Cardiac muscle cell (in vitro differentiated cells and primary cell): ENCODE data around the gene MACROD2. TPM values are rescaled to one million over a fixed set of nuclear protein-coding genes. Genes with fewer than 3 reads are reported as not detected.

Experiments used
- DNase-seq, 2 donors: peaks; one replicate each; pipeline versions ENCODE4 v3.0.0 to v3.0.0-alpha.2; 2010 to 2017; ENCODE audit warnings: low read depth in 1 of 2, low spot score in 1 of 2
- H3K27ac ChIP-seq: fragments of 200-600 bp; sonication (generic); 2 replicates; pipeline ENCODE4 v1.5.1; 2016
- H3K27me3 ChIP-seq: fragments of 200-600 bp; sonication (generic); 2 replicates; pipeline ENCODE4 v1.6.0; 2016; ENCODE audit warnings: control low read depth
- H3K36me3 ChIP-seq: fragments of 200-600 bp; sonication (generic); 2 replicates; pipeline ENCODE4 v1.5.1; 2016; ENCODE audit warnings: control low read depth
- H3K4me1 ChIP-seq: fragments of 200-600 bp; sonication (generic); 2 replicates; pipeline ENCODE4 v1.8.1; 2017; ENCODE audit warnings: low read depth, mild to moderate bottlenecking, mixed run types
- H3K4me3 ChIP-seq: fragments of 200-600 bp; sonication (generic); 2 replicates; pipeline ENCODE4 v1.5.1; 2016; ENCODE audit warnings: mild to moderate bottlenecking
- H3K9me3 ChIP-seq: fragments of 200-600 bp; sonication (generic); 2 replicates; pipeline ENCODE4 v1.5.1; 2017; ENCODE audit warnings: low read depth, mild to moderate bottlenecking, control low read depth
- CTCF ChIP-seq: IDR thresholded peaks from 2 replicates; pipeline ENCODE4 v1.5.1; 2012; ENCODE audit warnings: low read depth, mild to moderate bottlenecking, low read length
- polyA plus RNA-seq: library from polyadenylated mRNA; unstranded; fragments of >200 nt; fragmentation: Nextera tagmentation; extraction: Ambion mirVana; gene quantifications from 2 replicates; pipeline ENCODE4 v1.2.1, GENCODE V29; 2016
- total RNA-seq: library from RNA; depleted of rRNA; stranded (reverse); fragments of >200 nt; gene quantifications from 2 replicates; pipeline ENCODE4 v1.2.3, GENCODE V29; 2016

MACROD2 gene
- total and polyA plus RNA-seq, 2 experiments from 2014 or later, result 9.3 to 14.4 TPM

GRCh38 chr20:14672066-14672465 is 676.8 kb downstream of the MACROD2 start:
- H3K9me3 ChIP-seq, result no peaks in the 10 kb centered on the region

DNA sequence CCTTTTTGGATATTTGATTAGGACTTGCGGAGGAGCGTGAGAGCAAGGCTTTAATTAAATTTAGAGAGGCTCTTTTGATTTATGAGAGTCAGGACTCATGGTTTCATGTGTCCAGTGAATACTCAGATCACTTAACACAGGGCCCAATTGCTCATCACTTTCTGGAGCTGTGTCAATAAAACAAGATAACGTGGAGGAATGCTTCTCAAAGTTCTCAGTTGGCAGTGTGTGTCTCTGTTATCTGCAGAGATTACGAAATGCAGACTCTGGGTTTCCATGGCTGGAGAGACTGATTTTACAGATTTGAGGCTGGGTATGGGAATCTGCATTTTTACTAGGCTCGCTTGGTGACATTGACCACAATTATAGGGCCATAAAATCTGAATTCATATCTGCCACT is 677.8 kb downstream of the MACROD2 start:
- H3K36me3 ChIP-seq, result no peaks in the 10 kb centered on the region
- H3K4me3 ChIP-seq, result no peak overlapping the region
- H3K9me3 ChIP-seq, result no peaks in the 10 kb centered on the region
- no peaks in the 10 kb centered on the region for H3K27me3 ChIP-seq
- H3K27ac ChIP-seq, result no peak overlapping the region
- no peak for TF ChIP-seq CTCF
- H3K4me1 ChIP-seq, result no peaks in the 10 kb centered on the region
- DNase-seq, result no peak

More at GRCh38 chr20:14672066-14672465, 676.8 kb downstream of the MACROD2 start:
- peak in 1 of 2 donors; percentile 2 for DNase-seq
- Histone ChIP-seq H3K27me3 (no peaks in the 10 kb centered on the region), H3K36me3 (no peaks in the 10 kb centered on the region), H3K27ac (no peak overlapping the region), H3K4me3 (no peak overlapping the region), H3K4me1 (no peaks in the 10 kb centered on the region)
- TF ChIP-seq CTCF, result no peak

GRCh38 chr20:14677455-14677854 is 682.1 kb downstream of the MACROD2 start:
- no peak for TF ChIP-seq CTCF
- Histone ChIP-seq H3K4me3 (no peak overlapping the region), H3K36me3 (no peaks in the 10 kb centered on the region), H3K4me1 (no peaks in the 10 kb centered on the region), H3K27ac (no peak overlapping the region), H3K27me3 (no peaks in the 10 kb centered on the region), H3K9me3 (no peaks in the 10 kb centered on the region)
- no peak for DNase-seq

DNA sequence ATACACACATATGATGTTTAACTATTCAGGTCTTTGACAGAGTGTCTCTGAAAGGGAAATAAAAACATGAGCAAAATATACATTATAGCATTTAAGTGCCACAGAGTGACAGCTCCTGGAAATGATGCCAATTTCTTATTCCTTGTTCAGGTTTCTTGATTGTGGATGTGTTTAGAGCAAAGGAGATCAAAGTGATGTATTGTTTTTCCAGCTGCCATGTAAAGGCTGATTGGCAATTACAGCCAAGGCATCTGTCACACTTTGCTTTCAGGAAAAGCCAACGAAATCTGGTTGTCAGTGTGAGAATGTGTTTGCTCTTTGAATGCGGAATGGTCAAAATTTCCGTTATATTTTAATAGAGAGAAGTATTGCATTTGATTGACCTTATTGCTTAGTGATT is 689.9 kb downstream of the MACROD2 start:
- no peak for DNase-seq
- no peak for TF ChIP-seq CTCF
- Histone ChIP-seq H3K9me3 (no peaks in the 10 kb centered on the region), H3K4me1 (no peaks in the 10 kb centered on the region), H3K27me3 (no peaks in the 10 kb centered on the region), H3K36me3 (no peaks in the 10 kb centered on the region), H3K27ac (no peak overlapping the region), H3K4me3 (no peak overlapping the region)

DNA sequence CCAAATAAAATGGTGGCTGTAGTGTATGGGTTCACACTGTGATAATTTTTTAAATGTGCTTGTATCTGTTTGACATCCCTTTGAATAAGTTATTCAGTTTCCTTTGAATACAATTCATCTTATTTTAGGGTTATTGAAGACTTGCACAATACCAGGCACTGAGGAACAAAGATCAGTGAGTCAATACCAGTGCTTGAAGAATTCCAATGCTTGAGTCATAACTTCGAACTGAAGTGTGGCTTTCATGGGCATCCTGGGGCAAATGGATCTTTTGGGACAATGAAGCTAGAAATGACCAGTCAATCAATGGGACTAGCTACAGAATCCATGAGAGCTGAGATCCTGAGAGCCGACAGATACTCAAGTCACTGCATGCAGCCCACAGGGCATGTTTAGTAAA is 692.0 kb downstream of the MACROD2 start:
- H3K4me3 ChIP-seq, result no peak overlapping the region

More for the DNA sequence above, 692.0 kb downstream of the MACROD2 start:
- Histone ChIP-seq H3K4me1 (no peaks in the 10 kb centered on the region), H3K36me3 (no peaks in the 10 kb centered on the region), H3K27ac (no peak overlapping the region), H3K27me3 (no peaks in the 10 kb centered on the region), H3K9me3 (no peaks in the 10 kb centered on the region)
- no peak for TF ChIP-seq CTCF
- DNase-seq, result no peak
